NCI-H128 (cell line): Measurements from ENCODE around the gene ADGB.
A peak's percentile ranks its signal among the peaks of the same experiment; 100 is the strongest.

Source experiments
- DNase-seq: peaks from one replicate; lab custom pipeline; 2025; ENCODE audit not compliant: unreplicated experiment; lab: John Stamatoyannopoulos, UW

Gene ADGB

DNA sequence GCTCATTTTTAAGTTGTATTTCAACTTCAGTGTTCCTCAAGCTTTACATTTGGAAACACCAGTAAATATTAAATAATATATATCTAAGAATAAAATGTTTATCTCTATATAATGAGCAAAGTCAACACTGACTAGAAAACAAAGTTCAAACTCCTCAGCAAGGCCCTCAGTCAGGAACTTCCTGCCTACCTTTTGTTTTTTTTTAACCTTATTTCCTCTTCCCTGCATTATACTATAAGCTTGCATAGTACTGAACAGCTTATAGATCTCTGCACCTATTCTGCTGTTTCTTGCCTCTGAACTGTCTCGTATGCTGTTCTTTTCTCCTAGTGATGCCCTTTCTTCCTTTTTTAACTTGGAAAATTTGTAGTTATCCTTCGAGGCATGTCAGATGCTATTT lies 29.6 kb downstream of the ADGB start:
- DNase-seq: no peak

DNA sequence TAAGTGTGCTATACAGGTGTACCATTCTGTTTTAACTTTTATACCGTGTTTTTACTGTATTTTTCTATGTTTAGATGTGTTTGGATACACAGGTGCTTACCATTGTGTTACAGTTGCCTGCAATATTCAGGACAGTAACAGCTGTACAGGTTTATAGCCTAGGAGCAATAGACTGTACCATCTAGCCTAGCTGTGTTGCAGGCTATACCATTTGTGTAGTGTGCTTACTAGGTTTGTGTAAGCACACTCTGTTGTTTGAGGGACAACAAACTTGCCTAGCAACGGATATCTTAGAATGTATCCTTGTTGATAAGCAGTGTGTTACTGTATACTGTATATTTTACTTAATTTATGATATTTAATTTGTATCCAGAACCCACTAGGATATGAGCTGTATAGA lies 35.2 kb downstream of the ADGB start:
- DNase-seq: no peak

DNA sequence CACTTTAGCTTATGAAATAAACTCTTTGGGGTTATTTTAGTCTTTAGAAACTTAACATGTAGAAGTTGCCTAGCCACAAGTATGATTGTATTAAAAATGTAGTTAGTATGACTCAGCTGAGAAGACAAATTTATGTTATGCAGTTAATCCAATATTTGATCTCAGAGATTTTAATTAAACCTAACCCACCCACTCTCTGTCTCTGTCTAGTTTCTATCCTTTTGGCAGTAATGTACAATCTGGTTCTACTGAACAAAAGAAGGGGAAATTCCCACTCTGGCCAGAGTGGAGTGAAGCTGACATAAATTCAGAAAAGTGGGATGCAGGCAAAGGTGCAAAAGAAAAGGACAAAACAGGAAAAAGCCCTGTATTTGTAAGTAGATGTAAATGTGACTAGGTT lies 36.4 kb downstream of the ADGB start:
- DNase-seq: no peak

DNA sequence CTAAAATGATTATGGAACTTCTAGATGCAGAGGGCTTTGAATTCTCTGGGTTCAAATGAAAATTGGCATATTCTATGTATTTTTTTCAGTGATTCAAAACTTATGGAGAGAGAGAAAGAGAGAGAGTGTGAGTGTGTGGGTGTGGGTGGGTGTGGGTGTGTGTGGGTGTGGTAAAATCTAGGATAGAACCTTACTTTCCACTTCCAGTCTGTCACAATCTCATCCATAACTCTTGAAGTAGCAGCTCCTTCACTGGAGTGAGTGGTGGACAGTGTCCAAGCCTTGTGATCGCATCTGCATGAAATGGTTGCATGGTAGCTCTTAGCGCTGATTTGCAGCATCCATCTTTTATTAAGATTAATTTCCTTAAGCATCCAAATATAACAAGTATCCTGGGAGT lies 37.7 kb downstream of the ADGB start:
- no peak for DNase-seq

DNA sequence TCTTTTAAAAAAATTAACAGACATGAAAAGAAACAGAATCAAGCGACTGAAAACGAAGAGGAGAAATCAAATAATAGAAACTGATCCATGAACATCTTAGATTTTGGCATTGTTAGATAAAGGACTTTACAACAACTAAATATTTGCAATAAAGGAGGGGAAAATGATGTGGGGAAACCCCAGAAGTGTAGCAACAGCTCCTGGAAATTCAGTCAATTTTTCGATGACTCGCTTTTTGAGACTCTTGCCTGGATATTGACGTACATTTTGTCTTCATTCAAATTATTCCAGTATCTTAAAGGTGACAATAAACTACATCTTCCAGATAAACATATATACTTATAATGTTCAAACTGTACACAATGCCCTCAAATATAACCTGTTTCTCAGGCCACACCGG lies 44.1 kb downstream of the ADGB start:
- no peak for DNase-seq

DNA sequence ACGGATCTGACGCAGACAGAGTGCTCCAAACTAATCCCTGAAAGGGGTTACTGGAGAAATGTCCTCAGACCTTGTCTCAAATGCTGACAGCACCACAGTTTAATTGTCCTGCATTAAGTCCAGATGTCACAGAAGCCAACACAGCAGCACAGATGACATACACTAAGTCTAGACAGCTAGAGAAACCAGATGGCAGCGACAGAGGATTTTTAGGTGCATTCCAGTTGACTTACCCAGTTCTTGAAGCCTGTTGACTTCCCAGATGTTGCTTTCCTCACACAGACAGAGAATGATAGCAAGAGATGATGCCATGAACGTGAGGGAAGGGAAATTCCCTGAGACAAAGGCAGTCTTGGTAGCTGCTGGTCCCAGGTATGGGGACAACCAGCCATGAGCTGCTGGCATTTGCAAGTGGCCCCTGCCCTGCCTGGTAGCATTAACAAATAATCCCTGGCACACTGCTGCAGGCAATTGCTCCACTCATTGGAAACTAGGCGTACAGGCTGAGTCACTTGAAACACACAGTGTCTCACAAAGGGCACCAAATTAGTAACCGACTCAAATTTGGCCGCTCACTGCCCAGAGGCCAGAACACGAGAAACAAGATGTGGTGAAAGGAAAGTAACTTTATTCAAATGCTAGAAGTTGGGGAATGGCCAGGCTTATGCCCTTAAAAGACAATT lies 52.2 kb downstream of the ADGB start:
- no peak for DNase-seq

DNA sequence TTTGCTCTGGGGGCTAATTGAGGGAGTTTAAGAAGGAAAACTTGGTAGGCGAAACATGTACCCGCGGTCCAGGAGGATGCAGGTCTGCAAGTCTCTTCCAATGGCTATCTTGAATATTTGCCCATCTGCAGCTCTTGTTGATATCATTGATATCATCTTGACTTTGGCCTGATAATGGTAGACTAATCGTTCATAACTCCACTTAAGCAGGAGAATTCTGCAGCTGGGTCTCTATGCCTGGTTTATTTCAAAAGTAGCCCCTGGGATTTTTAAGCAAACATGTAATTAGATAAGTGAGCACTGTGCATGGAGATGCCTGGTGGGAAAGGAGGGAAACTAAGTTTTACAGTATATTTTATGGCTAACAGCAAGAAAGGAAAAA lies 52.7 kb downstream of the ADGB start:
- no peak for DNase-seq

DNA sequence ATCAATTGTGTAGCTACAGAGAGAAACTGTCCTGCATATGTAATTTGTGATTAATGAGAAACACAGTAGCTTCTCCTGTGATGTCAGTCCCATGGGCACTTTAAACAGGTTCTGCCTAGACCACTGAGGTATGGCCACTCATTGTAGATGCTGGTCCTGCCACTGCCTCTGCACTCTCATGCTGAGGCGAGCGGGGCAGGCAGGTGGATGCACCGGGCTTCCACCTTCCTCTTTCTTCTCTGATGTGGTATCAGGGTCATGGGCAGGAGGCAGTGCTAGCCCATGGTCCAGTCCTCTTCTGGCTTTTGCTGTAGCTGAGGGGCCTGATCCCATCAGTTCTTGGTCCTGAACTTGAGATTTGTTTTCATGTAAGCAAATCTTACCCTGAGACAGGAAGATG lies 58.7 kb downstream of the ADGB start:
- DNase-seq: no peak

DNA sequence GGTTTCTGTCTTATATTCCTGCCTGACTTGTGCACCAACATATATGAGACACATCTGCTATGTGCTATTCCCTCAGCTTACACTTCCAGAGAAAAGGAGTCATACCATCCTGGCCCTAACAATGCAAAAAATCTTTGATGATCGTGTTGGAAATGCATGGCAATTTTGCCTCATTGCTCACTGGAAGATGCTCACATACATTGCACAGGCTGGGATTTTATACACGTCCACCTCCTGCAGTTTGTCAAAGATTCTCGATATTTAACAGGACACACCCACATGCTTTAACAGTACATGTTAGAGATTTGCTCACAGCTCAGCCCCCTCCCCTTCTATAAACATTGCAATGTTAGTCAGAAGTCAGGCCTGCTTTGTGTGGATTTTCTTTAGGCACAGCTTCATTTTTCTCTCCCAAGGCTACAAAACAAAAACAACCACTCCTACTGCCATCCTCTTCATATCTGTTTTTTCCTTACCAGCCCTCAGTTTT lies 66.1 kb downstream of the ADGB start:
- DNase-seq: no peak

DNA sequence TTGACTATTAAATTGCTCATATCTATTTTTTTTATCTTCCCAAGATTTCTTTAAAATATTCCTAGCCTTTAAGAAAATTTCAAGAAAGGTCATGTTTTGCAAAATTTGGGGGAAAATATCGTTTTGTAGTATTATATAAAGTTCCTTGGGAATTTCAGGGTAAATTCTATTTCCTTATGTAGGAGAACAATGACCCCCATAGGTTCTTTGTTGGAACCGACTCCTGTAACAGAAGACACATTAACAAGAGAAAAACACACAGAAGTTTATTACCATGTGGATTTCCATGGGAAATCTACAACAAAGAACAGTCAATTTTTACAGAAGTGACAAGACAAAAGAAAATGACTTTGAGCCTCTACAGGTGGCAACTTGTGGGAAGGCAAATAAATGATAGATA lies 68.1 kb downstream of the ADGB start:
- DNase-seq: no peak

DNA sequence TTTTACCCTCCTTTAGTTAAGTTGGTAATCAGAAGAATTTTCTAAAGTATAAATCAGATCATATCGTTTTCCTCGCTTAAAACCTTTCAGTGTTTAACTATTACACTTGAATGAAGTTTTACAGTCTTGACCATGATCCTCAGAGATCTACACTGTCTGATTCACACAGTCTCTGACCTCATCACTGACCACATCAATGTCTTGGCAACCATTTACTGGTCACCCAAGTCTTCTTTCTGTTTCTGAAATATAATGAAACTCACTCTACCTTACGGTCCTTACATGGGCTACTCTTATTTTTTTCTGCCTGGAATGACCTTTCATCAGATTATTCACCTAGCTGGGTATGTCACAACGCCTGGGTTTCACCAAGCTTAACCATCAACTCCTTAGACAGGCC lies 71.4 kb downstream of the ADGB start:
- DNase-seq: no peak

DNA sequence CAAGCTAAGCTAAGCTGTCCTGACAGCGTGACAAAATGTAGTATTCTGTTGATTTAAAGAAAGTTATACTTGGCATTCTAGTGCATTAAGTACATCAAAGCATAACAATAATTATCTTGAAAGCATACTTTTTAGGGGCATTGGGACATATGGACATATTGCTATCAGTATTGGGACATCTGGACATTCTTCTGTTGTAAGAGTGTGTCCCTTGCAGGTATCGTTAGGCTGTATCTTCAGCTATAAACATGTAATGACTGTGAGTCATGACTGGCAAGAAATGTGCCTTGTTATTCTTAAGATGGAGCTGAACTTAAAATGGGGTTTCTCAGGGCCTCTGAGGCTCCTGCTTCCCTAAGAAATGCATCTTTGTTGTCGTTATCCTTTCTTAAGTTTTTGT lies 74.3 kb downstream of the ADGB start:
- no peak for DNase-seq

DNA sequence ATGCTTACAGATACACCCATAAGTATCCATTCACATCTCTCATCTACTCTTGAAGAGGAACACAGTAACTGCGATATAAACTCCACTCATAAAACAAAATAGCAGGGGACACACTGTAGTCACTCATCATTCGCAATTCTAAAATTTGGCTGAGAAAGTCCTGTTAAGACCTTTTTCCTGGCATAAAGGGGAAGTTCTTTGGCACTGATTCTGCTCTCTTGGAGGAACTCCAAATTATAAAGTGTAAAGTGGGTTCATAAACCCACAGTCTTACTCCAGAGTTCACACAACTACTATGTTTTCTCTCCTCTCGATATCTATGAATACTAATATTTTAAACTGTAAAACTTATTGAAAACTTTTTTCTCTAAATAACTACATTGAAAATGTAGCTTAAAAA lies 80.6 kb downstream of the ADGB start:
- no peak for DNase-seq

DNA sequence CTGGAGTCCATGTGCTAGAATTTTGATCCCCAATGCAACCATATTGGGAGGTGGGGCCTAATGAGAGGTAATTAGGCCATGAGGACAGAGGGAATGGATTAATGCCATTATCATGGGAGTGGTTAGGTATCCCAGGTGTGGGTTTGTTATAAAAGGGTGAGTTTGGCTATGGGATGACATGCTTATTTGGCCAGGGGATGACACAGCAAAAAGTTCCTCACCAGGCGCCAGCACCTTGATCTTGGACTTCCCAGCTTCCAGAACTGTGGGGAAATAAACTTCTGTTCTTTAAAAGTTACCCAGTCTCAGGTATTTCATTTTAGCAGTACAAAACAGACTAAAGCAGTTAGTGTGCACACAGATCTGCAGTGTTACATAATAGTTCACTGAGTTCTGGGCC lies 84.1 kb downstream of the ADGB start:
- no peak for DNase-seq

DNA sequence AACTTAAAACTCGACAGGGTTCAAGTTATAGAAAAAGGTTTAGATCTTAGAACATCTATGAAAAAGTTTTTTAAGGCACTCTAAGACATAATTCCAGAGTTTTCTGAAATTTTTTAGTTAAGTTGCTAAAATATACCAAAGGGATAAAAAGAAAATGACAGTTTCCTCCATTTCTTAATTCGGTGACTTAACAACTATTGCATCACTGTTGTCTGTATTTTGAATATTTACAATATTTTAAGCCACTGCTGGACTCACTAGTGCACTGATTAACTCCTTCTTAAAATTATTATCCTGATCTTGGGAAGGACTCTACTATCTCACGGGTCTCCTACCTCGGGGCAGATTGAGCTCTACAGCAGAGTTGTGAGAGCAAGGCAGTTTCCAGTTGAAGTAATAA lies 91.0 kb downstream of the ADGB start:
- DNase-seq: no peak

DNA sequence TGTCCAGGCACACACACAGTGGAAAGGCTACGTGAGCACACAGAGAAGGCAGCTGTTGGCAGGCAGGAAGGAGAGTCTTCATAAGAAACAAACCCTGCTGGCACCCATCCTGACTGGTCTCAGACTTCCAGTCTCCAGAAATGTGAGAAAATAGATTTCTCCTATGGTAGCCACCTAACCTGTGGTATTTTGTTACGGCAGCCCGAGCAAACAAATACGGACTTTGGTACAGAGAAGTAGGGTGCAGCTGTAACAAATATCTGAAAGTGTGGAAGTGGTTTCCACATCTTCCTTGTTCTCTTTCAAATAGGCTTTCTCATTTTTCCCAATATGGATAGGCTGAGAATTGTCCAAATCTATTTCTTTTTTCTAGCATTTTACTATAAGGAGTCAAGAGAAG lies 94.6 kb downstream of the ADGB start:
- no peak for DNase-seq

DNA sequence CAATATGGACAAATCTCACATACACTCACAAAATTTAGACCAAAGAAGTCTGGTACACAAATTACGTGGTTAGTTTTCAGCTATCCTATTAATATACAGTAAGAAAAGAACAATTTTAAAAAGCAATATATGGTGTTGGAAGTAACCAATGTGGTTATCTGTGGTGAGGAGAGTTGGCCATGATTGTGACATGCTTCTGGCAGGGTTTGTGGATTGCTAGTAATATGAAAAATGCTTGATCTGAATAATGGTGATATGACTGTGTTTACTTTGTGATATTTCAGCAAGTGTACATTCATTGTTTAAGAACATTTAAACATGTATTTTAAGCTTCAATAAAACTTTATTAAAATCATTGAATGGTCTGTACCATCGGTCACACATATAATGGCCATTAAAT lies 99.1 kb downstream of the ADGB start:
- no peak for DNase-seq

DNA sequence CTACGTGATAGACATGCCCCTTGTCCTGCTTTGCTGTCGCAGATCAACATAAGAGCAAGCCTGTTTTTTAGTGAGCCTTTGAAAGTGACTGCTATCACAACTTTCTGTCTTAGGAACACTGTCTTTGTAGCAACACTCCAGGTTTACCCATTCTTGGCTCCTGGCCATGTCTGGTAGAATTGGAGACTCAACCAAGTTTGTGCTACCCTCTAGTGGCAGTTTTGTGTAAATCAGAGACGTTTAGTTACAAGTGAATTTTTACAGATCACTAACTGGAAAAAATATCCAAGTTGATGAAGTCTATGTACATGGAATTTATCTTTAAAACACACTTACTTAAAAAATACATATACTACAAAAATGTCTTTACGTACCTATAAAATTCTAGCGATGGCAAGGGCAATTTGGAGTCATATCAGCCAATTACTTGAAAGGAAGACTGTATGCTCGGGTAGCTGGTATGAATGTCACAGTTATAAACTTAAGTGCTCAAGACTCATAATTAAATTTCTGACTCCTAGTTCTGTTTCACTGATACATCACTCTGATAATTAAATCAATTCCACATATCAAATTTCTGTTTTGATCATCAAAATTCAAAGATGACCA lies 101.4 kb downstream of the ADGB start:
- peak; percentile 32 for DNase-seq

DNA sequence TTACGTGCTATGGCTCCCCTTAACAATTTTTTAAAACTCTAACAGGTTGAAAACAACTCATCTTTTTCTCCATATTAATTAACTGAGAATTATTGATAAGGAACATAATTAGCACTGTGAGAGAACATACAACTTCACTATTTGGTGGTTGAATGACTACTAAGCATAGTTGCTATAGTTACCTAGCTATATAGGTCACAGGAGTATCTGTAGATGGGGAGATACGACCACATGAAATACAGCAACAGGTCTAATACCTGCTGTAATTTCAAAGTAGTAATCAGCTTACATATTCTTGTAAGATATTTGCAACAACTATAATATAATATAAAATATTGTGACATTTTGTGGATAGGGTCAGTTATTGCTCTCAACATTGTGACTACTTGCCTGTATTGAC lies 102.9 kb downstream of the ADGB start:
- no peak for DNase-seq

DNA sequence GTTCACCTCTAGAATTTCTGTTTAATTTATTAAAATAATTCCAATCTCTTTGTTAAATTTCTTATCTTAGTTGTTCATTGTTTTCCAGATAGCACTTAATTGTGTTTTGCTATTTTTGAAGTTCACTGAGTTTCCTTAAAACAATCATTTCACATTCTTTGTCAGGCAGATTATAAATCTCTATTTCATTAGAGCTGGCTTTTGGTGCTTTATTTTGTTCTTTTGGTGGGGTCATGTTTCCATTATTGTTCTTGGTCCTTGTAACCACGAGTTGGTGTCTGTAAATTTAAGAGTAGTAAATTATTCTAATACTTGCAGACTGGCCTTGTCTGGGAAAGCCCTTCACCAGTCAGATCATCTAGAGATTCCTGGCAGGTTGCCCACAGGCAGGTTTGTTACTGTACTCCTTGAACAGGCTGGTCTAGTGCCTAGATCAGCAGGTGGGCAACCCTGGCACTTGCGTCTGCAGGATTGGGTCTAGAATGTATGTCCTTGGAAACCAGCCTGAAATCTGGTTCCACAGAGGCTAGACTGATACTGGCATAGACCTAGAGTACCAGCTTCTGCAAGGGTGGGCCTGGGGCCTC lies 110.4 kb downstream of the ADGB start:
- DNase-seq: peak; percentile 43

DNA sequence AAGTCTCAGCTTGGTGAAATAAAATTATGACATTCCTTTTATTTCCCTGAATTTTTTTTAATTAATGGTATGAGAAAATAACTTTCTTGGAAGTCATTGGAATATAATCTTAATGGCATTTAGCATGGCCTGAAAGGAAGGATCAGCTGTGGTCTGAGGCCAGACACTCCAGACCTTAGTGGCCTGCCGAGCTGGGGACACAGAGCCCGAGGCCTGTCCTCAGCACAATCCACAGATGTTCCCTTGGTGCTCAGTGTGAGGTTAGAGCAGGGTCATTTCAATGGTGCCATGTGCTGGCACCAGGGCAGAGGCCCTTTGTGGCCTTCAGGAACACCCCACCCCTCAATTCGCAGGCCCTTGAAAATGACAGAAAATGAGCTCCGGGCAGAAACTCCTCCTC lies 120.6 kb downstream of the ADGB start:
- no peak for DNase-seq

DNA sequence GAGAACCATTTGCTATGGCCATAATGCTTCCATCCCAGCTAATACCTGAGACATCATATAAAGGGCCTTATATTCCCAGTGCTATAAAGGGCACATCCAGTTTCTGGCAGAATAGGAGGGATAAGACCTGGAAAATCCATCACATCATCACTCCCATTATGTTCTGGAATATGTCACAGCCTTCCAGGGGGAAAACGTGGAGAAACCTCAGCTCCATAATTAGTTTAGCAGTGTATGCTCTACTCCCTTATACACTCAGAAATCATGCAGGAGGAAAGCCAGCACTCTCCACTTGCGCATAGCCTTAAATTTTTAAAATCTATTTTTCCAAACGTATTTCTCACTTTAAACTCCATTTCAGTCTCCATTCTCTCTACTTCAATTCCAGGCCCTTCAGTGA lies 140.9 kb downstream of the ADGB start:
- DNase-seq: no peak

DNA sequence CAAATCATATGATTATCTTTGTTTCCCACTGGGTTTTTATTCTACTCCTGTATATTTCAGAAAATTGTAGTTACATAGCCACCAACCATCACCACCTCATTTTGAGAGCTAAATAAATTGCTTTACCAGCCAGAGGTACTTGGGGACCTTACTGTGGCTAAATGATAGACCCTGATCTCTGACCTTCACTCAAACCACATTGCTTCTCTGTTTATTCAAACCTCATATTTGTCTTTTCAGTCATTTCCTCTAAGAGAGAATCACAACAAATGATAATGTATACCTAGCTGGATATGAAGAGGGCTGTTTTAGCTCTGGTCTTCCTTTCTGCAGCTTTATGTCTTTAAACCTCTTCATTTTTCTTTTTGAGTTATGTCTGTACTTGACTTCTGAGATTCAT lies 142.8 kb downstream of the ADGB start:
- DNase-seq: no peak
